Left colon (tissue), 2 donors: ENCODE results near the gene CREB3L1. TPM values are rescaled to one million over a fixed set of nuclear protein-coding genes. Genes with fewer than 3 reads are reported as not detected.
A peak's percentile ranks its signal among the peaks of the same experiment; 100 is the strongest.

Experiments
- ATAC-seq: fragments of 200-7000 bp; cut with Tn5 transposase; one replicate; pipeline ENCODE4 v1.9.1; 2020; ENCODE audit warnings: mild to moderate bottlenecking, moderate library complexity
- DNase-seq, 2 donors: peaks; one replicate each; pipeline ENCODE4 v3.0.0-alpha.2; 2020
- intact Hi-C, 2 donors: fragments of 100-400 bp; cut with DNase I in 1 of 2; cut with micrococcal nuclease in 1 of 2; formaldehyde crosslinking; loops; one replicate each; pipeline versions ENCODE4 v1.11.2 to v1.14.0; 2022; cut with DNase I, micrococcal nuclease
- total RNA-seq, 2 donors: library from RNA; stranded (reverse); fragmentation: NEBNext Ultra II Directional; extraction: Animal tissue kit (Norgen Biotek cat#: 25700); gene quantifications; one replicate each; pipeline ENCODE4 v1.2.1, GENCODE V29; 2021
- donor health status: DM: no; HTN: no; CAD: no.
- donor health status: DM: yes; HTN: yes; CAD: no.

Gene CREB3L1
- total RNA-seq, 2 donors from 2014 or later = 118 to 200 TPM

DNA sequence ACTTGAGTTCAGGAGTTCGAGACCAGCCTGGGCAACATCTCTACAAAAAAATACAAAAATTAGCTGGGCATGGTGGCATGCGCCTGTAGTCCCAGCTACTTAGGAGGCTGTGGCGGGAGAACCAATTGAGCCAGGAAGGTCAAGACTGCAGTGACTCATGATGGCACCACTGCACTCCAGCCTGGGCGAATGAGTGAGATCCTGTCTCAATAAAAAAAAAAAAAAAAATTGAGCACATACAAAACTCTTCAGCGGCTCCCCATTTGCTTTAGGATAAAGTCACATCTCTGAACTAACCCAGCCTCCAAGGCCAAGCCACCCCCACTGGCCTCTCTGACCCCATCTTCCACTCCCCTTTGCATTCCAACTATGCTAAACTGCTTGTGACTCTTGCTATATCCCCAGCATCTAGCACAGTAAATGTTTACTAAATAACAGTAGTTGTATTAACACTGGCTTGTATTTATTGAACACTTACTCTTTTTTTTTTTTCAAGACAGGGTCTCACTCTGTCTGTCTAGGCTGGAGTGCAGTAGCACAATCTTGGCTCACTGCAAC lies 28.9 kb downstream of the CREB3L1 start:
- no peak for DNase-seq
- intact Hi-C loops = loop anchor here in 1 of 2 donors (2.0 kb wide), 1 partner anchor 68 kb away; no protein-coding TSS in a partner anchor
- no peak for ATAC-seq

DNA sequence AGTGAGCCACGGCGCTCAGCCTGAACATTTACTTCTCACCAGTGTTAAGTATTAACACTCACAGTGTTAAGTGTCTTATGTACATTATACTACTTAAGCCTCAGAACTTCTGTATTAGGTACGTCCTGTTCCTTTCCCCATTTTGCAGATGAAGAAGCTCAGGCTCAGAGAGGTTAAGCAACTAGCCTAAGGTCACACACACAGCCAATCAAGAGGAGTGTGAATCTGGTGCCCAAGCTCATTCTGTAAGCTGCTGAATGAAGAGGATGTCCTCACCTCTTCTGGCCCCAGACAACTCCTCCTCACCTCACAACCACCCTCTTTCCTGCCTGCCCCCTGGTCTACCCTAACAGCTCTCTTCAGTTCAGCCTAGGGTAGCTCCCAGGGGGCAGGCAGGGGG lies 29.9 kb downstream of the CREB3L1 start:
- ATAC-seq (no peak), DNase-seq (no peak)
- intact Hi-C loops = loop anchor here in 1 of 2 donors (2.0 kb wide), 1 partner anchor 69 kb away; no protein-coding TSS in a partner anchor

DNA sequence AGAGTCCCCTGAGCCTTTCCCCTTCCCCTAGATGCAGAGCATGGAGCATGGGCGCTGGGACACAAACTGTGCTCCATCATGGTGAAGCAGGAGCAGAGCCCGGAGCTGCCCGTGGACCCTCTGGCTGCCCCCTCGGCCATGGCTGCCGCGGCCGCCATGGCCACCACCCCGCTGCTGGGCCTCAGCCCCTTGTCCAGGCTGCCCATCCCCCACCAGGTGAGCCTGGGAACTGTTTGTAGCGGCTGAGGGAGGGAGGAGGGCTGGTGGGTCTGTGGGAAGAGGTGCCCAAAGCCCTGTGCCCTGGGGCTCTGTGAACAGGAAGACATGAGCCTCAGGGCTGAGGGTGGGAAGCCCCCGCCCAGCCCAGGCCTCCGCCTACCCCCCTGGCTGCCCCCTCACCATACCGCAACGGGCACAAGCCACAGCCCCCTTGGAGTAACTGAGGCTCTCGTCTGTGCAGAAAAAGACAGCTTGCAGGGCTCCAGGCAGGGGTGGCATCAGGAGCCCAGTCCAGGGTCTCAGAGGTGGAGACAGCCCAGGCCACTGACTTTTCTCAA lies 30.4 kb downstream of the CREB3L1 start:
- DNase-seq (no peak), ATAC-seq (no peak)
- intact Hi-C loops = loop anchor here in 1 of 2 donors (2.0 kb wide), 1 partner anchor 69 kb away; no protein-coding TSS in a partner anchor

- ATAC-seq (peak; percentile 78), DNase-seq (peak; percentile 59 to 85)
- intact Hi-C loops = no loop called here
These were observed 31.4 kb downstream of the CREB3L1 start for GRCh38 chr11:46308631-46309419.

GRCh38 chr11:46309814-46310259 lies 32.4 kb downstream of the CREB3L1 start:
- ATAC-seq (peak; percentile 9), DNase-seq (no peak)
- intact Hi-C loops = loop anchor here in 1 of 2 donors (10.0 kb wide), 1 partner anchor 65 kb away; no protein-coding TSS in a partner anchor

DNA sequence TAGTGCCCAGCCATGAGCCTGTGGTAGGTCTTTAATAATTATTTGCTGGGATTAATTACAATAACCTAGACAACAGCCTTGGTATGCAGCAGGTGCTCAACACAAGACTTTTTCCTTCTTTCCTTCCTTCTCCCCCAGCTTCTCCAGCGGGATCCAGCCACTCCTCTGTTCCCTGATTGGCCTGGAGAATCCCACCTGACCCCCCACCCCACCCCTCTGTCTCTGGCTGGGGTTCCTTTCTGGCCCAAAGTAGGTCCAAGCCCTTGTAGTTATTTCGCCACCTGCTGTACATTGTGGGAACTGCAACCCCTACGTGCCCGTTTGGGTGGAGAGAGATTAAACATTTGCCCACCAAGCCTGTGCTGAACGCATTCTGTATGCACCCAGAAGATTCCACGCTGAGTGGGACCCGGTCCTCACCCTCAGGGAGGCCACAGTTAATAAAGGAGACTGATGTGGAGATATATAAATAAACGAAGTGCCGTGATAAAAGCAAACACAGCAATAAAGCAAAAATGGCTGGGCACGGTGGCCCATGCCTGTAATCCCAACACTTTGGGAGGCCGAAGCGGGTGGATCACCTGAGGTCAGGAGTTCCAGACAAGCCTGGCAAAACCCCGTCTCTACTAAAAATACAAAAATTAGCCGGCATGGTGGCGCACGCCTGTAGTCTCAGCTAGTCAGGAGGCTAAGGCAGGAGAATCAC lies 37.7 kb downstream of the CREB3L1 start:
- DNase-seq = peak; percentile 72 to 81
- intact Hi-C loops = loop anchor here (2.0 to 10.0 kb wide), 2 partner anchors 40 to 70 kb away; no protein-coding TSS in a partner anchor
- ATAC-seq = peak; percentile 65

DNA sequence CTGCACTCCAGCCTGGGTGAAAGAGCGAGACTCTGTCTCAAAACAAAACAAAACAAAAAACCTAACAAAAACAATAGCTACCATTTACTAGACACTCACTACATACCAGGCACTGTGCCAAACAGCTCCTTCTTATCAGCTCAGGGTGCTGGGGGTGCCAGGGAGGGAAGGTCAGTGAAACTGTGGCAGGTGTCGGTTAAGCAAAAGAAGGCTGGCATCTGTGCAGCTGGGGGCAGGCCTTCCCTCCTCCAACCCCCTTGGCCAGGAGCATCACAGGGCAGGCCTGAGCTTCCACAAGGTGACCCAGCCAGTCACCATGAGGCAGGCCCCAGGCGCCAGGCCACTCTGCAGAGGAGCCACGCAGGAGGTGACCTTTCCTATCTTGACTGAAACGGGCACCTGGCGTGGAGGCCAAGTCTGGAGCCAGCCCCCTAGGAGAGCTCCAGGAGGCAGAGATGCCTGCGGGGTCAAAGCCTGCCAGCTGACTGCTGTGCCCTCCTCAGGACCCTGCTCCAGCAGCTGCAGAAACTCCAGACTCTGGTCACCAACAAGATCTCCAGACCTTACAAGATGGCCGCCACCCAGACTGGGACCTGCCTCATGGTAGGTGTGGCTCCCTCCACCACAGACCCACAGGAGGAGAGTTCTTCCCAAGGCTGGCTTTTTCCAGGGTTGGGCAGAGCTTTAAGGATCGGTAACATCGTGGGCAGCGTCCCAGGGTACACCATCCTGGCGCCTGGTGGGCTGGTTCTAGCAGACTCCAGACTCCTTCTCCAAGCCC lies 38.5 kb downstream of the CREB3L1 start:
- DNase-seq = peak; percentile 36 to 49
- peak; percentile 57 for ATAC-seq
- intact Hi-C loops = loop anchor here (2.0 to 10.0 kb wide), 2 partner anchors 41 to 71 kb away; no protein-coding TSS in a partner anchor

DNA sequence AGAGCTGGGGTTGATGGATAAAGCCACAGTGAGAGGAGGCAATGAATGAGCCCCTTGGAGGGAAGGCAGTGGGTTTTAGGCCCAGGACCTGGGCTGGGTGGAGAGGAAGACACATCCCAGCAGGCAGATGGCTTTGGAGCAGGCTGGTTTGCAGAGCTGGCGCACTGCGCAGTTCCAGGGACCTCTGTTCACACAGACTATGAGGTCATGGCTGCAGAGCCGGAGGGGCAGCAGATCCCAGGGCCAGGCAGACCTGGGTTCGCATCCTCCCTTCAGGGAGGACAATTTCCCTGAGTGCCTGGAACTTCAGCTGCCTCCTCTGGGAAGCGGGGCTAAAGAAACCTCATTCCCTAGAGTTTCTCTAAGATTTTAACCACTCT lies 41.6 kb downstream of the CREB3L1 start:
- DNase-seq (no peak), ATAC-seq (no peak)
- intact Hi-C loops = loop anchor here in 1 of 2 donors (10.0 kb wide), 1 partner anchor 74 kb away; no protein-coding TSS in a partner anchor

DNA sequence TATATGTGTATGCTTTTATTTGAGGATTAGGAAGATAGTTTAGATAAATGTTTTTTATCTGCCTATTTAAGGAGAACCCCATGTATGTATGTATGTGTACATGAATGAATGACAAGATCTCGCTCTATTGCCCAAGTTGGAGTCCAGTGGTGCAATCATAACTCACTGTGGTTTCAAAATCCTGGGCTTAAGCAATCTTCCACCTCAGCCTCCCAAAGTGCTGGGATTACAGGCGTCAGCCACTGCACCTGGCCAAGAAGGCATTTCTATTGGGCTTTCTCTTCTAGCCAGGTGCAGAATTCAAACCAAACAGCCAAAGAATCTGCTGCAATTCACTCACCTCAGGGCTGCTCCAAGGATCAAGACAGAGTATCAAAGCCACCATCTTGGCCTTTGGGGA lies 44.3 kb downstream of the CREB3L1 start:
- intact Hi-C loops = no loop called here
- DNase-seq (no peak), ATAC-seq (no peak)

- intact Hi-C loops = no loop called here
- DNase-seq = peak in 1 of 2 donors; percentile 48
- peak; percentile 62 for ATAC-seq
These were observed 45.3 kb downstream of the CREB3L1 start for GRCh38 chr11:46322759-46323158.

GRCh38 chr11:46326813-46327416 lies 49.5 kb downstream of the CREB3L1 start:
- ATAC-seq = no peak
- no peak for DNase-seq
- intact Hi-C loops = no loop called here

GRCh38 chr11:46327829-46328228 lies 50.4 kb downstream of the CREB3L1 start:
- intact Hi-C loops = no loop called here
- DNase-seq (no peak), ATAC-seq (no peak)

DNA sequence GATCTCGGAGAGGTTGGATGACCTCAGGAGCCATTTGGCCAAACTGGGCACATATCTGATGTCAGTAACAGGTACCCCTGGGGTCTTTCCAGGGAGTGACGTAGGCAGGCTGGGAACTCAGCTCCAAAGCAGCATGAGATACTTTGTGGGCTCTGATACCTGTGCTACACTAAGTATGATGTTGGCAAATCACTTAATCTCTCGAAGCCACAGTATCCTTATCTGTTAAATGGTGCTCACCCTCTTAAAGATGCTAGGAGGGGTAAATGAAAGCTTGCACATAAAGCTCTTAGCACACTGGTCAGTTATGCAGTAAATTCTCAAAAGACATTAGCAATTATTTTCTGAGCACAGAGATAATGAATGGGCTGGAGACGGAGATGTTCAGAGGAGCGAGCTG lies 52.7 kb downstream of the CREB3L1 start:
- intact Hi-C loops = no loop called here
- DNase-seq = no peak
- no peak for ATAC-seq

GRCh38 chr11:46330563-46331281 lies 53.3 kb downstream of the CREB3L1 start:
- intact Hi-C loops = no loop called here
- ATAC-seq = no peak
- no peak for DNase-seq

DNA sequence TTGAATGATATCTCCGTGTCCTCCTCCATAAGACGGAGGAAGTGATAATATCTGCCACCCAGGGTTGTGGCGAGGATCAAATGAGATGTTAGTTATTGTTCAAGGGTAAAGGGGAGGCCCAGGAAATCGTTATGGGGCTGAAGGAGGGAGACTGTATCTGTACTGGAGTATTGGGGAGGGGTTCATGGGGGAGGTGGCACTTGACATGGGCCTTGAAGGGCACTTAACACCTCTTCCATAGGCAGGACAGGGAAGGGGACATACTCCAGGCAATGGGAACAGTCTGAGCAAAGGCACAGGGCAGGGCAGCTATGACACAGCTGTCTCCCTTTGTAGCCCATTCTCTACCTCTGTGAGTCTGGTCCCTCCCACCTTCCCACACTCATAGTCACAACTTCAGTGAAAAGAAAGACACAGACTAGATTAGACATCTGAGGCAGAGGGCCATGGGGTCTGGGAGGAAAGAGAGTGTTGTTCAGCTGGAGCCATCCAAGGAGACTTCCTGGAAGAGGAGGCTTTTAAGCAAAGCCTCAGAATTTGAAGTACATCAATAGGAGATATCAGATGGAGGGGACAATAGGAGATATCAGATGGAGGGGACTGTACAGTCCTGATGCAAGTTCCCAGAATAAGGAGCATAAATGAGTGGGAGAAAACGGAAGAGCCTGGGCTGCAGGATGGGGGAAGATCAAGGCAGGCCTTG lies 54.0 kb downstream of the CREB3L1 start:
- no peak for DNase-seq
- no peak for ATAC-seq
- intact Hi-C loops = no loop called here

DNA sequence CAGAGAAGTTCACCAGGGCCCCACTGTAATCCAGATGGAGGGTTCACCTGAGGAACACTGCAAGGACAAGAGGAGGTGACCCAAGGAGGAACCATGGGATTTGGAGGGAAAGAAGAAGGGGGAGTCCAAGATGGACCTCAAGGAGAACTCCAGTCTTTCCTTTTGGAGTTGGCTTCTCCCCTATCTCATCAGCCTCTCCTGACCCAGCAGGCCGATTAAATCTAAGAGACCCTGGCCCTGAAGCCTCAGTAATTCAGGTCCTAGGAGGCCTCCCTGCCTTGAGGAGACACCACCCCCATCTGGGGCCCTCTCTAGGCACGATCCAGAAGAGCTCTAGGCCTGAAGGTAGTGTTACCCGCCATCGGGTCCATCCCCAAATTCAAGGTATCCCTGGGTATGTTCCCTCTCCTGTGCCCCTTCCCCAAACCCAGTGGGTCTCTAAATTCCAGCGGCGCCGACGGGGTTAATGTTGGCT lies 54.7 kb downstream of the CREB3L1 start:
- intact Hi-C loops = no loop called here
- ATAC-seq = no peak
- DNase-seq = no peak
